ENCODE results near the gene IFIT3.

The IFIT3 gene

GRCh38 chr10:89384474-89385340 lies 56.9 kb downstream of the IFIT3 start:
- DNase-seq (ENCODE audit: low spot score), result no peak
- TF ChIP-seq, protein P1, sequence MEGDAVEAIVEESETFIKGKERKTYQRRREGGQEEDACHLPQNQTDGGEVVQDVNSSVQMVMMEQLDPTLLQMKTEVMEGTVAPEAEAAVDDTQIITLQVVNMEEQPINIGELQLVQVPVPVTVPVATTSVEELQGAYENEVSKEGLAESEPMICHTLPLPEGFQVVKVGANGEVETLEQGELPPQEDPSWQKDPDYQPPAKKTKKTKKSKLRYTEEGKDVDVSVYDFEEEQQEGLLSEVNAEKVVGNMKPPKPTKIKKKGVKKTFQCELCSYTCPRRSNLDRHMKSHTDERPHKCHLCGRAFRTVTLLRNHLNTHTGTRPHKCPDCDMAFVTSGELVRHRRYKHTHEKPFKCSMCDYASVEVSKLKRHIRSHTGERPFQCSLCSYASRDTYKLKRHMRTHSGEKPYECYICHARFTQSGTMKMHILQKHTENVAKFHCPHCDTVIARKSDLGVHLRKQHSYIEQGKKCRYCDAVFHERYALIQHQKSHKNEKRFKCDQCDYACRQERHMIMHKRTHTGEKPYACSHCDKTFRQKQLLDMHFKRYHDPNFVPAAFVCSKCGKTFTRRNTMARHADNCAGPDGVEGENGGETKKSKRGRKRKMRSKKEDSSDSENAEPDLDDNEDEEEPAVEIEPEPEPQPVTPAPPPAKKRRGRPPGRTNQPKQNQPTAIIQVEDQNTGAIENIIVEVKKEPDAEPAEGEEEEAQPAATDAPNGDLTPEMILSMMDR (IDR thresholded peaks at IDR 0.05; ENCODE audit: extremely low read depth, insufficient read depth, missing control alignments), result no peak
- in situ Hi-C loops (cut with MboI; ENCODE audit: low pct_unique_long_range_greater_than_20kb, low sequenced_read_pairs, unreplicated experiment), result loop anchor here (10.0 kb wide), 1 partner anchor 130 kb away; the partner anchor contains the start of gene LIPA

GRCh38 chr10:89388806-89389205 lies 61.0 kb downstream of the IFIT3 start:
- DNase-seq (ENCODE audit: low spot score), result no peak
- in situ Hi-C loops (cut with MboI; ENCODE audit: low pct_unique_long_range_greater_than_20kb, low sequenced_read_pairs, unreplicated experiment), result loop anchor here (10.0 kb wide), 1 partner anchor 134 kb away; the partner anchor contains the start of gene LIPA
- TF ChIP-seq, protein P1 (IDR thresholded peaks at IDR 0.05; ENCODE audit: extremely low read depth, insufficient read depth, missing control alignments), result no peak

GRCh38 chr10:89389254-89389653 lies 61.5 kb downstream of the IFIT3 start:
- in situ Hi-C loops (cut with MboI; ENCODE audit: low pct_unique_long_range_greater_than_20kb, low sequenced_read_pairs, unreplicated experiment), result loop anchor here (10.0 kb wide), 1 partner anchor 134 kb away; the partner anchor contains the start of gene LIPA
- peak; percentile 29 for DNase-seq (ENCODE audit: low spot score)
- TF ChIP-seq, protein P1 (IDR thresholded peaks at IDR 0.05; ENCODE audit: extremely low read depth, insufficient read depth, missing control alignments), result peak; percentile 45
